ENCODE results near the gene ERG. TPM values are rescaled to one million over a fixed set of nuclear protein-coding genes. Genes with fewer than 3 reads are reported as not detected.
A peak's percentile ranks its signal among the peaks of the same experiment; 100 is the strongest.

ERG gene
- total and polyA plus RNA-seq, 8 donors, result 21.7 to 48.1 (median 36.8) TPM

DNA sequence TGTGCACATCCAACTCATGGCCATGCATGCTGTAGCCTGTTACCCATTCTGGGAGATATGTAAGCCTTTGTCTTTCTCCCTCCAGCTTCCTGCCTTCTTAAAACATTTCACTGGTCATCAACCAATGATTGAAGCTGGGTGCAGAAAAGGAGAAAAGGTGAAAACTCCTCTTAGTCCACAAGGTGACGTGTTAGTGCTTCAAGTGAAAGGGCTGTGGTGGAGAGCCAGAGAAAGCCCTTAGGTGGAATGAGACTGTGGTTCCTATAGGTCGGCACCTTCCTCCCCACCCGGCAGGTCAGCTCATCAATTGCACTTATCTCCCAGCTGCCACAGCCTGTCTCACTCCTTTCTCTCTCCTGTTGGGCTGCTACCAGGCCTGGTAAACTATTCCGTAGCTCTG lies 30.4 kb downstream of the ERG start:
- ATAC-seq (no peak), DNase-seq (no peak)
- intact Hi-C loops (cut with DNase I), result no loop called here
- no peaks in the 10 kb centered on the region for H3K27me3 ChIP-seq
- no peaks in the 10 kb centered on the region for H3K9me3 ChIP-seq
- H3K27ac ChIP-seq, result peak overlapping the region in 1 of 2 donors; percentile 60
- H3K36me3 ChIP-seq, result no peaks in the 10 kb centered on the region
- H3K4me1 ChIP-seq, result peaks cover 4 to 46% of the 10 kb centered on the region in 2 donors
- no peak overlapping the region for H3K4me3 ChIP-seq
- TF ChIP-seq, protein P1, sequence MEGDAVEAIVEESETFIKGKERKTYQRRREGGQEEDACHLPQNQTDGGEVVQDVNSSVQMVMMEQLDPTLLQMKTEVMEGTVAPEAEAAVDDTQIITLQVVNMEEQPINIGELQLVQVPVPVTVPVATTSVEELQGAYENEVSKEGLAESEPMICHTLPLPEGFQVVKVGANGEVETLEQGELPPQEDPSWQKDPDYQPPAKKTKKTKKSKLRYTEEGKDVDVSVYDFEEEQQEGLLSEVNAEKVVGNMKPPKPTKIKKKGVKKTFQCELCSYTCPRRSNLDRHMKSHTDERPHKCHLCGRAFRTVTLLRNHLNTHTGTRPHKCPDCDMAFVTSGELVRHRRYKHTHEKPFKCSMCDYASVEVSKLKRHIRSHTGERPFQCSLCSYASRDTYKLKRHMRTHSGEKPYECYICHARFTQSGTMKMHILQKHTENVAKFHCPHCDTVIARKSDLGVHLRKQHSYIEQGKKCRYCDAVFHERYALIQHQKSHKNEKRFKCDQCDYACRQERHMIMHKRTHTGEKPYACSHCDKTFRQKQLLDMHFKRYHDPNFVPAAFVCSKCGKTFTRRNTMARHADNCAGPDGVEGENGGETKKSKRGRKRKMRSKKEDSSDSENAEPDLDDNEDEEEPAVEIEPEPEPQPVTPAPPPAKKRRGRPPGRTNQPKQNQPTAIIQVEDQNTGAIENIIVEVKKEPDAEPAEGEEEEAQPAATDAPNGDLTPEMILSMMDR (IDR thresholded peaks at IDR 0.05), result no peak

DNA sequence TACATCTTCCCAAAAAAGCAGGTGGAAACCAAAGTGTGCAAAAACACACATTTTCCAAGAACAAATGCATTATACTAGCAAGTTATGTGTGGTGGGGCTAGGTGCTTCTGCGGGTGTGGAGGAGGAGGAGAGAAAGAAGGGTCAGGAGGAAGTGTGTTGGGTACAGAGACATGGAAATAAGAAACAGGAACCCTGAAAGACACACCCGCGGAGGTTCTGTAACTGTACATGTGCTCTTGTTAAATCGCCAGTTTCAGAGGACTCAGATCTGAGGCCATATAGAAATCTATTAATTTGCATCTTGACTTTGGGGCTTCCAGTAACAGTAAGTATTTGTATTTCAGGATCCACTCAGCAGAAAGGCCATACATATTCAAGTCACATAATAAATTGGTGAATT lies 30.9 kb downstream of the ERG start:
- H3K9me3 ChIP-seq, result no peaks in the 10 kb centered on the region
- no peak overlapping the region for H3K4me3 ChIP-seq
- DNase-seq (no peak), ATAC-seq (peak; percentile 47)
- intact Hi-C loops (cut with DNase I), result no loop called here
- peaks cover 4 to 41% of the 10 kb centered on the region in 2 donors for H3K4me1 ChIP-seq
- no peaks in the 10 kb centered on the region for H3K36me3 ChIP-seq
- TF ChIP-seq, protein P1 (IDR thresholded peaks at IDR 0.05), result no peak
- H3K27ac ChIP-seq, result peak overlapping the region in 1 of 2 donors; percentile 60
- no peaks in the 10 kb centered on the region for H3K27me3 ChIP-seq

DNA sequence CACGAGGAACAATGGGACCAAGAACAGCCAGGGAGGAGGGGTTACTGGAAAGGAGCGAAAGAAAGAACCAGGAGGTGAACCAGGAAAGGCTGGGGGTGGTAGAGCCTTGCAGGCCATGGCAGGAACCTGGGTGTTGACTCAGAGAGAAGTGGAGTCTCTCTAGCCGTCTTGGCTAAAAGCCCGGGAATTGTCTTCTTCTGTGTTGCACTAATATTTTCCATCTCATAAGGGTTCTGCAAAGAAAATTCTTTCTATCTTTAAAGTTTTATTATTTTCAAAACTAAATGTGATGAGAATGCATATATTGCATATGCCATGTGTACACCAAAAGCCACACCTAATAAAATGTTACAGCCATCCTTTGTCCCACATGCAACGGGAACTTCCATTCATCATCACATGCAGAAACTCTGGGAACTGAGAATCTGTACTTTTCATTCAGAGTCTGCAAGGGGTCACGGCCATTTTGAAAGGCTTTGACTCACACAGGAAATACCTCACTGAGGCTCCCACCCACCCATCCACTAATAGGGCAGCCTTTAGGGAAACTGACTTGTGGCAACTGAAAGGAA lies 38.0 kb downstream of the ERG start:
- H3K4me1 ChIP-seq, result peaks cover 13 to 22% of the 10 kb centered on the region in 2 donors
- DNase-seq (peak in 1 of 4 donors; percentile 77), ATAC-seq (peak; percentile 89)
- no peaks in the 10 kb centered on the region for H3K36me3 ChIP-seq
- H3K27me3 ChIP-seq, result no peaks in the 10 kb centered on the region
- H3K9me3 ChIP-seq, result no peaks in the 10 kb centered on the region
- H3K4me3 ChIP-seq, result no peak overlapping the region
- TF ChIP-seq, protein P1 (IDR thresholded peaks at IDR 0.05), result no peak
- H3K27ac ChIP-seq, result peak overlapping the region; percentile 65 to 73
- intact Hi-C loops (cut with DNase I), result no loop called here

DNA sequence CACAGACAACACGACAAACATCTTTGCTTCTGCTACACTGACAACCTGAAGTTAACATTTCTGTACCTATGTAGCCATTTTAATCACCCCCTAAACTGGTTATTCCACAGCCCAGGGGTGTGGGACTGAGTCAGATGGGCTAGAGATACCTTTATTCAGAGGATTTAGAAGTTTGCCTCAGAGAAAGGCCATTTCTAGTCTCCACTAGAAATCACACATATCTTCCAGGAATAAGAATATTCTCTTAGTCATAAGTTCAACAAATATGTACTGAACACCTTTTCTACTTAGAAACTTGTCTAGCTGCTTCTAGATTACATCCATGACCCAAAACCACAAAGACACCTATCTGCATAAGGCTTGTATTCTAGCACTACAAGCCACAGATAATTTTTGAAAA lies 38.8 kb downstream of the ERG start:
- H3K27ac ChIP-seq, result peak overlapping the region; percentile 65 to 73
- peak; percentile 39 for ATAC-seq
- intact Hi-C loops (cut with DNase I), result no loop called here
- no peaks in the 10 kb centered on the region for H3K9me3 ChIP-seq
- no peaks in the 10 kb centered on the region for H3K36me3 ChIP-seq
- H3K4me1 ChIP-seq, result peaks cover 13 to 22% of the 10 kb centered on the region in 2 donors
- no peak overlapping the region for H3K4me3 ChIP-seq
- TF ChIP-seq, protein P1 (IDR thresholded peaks at IDR 0.05), result no peak
- DNase-seq, result no peak
- H3K27me3 ChIP-seq, result no peaks in the 10 kb centered on the region

DNA sequence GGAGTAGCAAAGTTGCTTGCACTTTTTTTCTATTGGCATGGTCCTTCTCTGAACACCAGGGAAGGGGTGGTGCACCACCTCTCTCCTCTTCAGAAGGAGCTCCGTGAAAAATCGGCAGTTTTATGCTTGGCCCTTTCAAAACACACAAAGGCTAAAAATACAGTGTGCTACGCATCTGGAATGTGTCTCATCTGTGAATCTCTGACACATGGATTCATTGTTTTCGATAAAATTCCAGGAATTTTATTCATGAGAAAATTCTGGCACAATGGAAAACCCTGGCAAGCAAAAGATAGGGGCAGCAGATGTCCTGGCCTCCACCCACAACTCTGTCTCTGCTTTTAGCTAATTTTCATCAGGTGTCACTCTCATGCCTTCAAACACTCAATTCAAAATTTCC lies 42.9 kb downstream of the ERG start:
- Histone ChIP-seq H3K27me3 (no peaks in the 10 kb centered on the region), H3K9me3 (no peaks in the 10 kb centered on the region), H3K4me3 (no peak overlapping the region), H3K4me1 (peaks cover 13 to 20% of the 10 kb centered on the region in 2 donors), H3K36me3 (no peaks in the 10 kb centered on the region), H3K27ac (no peak overlapping the region)
- intact Hi-C loops (cut with DNase I), result no loop called here
- TF ChIP-seq, protein P1 (IDR thresholded peaks at IDR 0.05), result no peak
- ATAC-seq (no peak), DNase-seq (no peak)
